ENCODE data around the gene TMEM108.

Gene TMEM108

GRCh38 chr3:133364704-133365103 lies 326.5 kb downstream of the TMEM108 start:
- no peak for DNase-seq

DNA sequence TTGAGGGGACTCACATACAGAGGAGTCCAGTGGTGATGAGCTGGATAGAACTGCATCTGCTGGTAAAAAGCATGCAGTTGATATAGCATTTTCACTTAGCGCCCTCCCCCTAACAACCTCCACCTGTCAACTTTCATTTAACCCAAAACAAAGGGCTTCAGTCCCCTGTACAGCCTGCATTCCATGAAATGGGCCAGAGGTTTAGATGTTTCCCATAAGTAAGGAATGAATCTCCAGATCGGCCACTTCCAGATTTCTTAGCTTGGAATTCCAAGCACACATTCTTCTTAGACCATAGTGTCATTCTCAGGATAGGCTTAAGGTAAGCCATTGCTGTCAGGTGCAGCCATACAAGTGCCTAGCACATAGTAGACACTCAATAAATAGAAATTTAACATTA lies 328.7 kb downstream of the TMEM108 start:
- DNase-seq: no peak

DNA sequence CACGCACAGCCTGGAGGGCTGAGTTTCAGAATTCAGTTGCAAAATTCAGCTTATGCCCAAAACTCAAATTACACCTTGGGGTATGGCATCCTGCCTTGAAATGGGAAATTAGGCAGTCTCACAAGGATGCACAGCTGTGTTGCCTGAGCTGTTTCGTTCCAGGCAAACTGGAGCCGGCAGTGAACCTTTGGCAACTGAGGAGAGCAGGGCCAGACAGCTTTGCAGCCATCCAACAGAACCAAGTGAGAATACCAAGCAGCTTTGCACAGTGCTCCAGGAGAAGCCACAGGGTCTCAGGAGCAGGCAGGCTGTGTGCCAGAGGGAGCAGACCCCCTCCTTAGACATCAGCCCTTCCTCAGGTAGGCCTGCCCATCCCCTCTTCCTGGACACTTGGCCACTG lies 329.2 kb downstream of the TMEM108 start:
- DNase-seq: no peak

- no peak for DNase-seq
Observed at GRCh38 chr3:133367956-133368355, 329.8 kb downstream of the TMEM108 start.

DNA sequence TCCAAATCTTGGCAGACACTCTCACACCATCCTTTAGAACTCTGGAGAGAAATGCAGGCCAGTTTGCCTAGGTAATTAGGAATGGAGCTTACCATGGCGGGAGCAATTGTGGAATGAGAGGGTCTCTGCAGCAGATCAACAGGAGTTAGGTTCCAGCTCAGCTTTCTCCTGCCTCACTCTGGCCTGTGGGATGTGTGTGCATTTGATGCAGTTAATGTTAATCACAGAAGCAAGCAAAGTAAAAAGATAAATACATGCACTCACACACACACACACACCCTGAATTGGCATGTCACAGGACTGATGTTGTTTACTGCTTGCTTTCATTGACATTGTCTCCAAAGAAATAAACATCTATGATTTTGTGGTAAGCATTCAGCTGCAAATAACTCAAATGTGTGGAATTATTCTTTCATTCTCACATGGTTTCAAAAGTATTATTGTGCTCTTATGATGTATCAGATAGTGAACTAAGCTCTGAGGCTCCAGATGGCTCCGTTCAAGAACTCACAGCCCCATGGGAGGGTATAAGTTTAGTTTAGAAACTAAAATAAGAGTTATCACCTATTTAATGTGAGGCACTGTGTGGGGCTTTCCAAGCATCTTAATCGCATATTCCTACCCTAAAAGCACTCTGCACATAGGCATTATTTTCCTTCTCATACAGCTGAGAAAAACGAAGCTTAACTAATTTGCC lies 330.3 kb downstream of the TMEM108 start:
- no peak for DNase-seq

- no peak for DNase-seq
Observed at GRCh38 chr3:133369068-133369440, 330.9 kb downstream of the TMEM108 start.

DNA sequence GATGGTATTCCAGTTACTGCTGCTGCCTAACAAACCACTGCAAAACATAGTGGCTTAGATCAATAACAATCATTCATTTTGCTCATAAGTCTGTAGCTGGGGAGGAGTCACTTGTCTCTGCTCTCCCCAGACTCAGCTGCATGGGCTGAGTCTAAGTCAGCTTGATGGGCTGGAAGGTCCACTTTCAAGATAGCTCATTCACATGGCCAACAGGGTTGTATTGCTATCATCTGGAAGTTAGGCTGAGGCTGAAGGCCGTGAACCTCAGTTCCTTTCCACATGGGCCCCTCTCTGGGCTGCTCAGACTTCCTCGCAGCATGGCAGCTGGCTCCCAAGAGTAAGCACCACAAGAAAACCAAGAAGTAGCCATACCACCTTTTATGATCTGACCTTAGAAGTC lies 333.0 kb downstream of the TMEM108 start:
- DNase-seq: no peak

GRCh38 chr3:133371676-133372075 lies 333.5 kb downstream of the TMEM108 start:
- DNase-seq: no peak

DNA sequence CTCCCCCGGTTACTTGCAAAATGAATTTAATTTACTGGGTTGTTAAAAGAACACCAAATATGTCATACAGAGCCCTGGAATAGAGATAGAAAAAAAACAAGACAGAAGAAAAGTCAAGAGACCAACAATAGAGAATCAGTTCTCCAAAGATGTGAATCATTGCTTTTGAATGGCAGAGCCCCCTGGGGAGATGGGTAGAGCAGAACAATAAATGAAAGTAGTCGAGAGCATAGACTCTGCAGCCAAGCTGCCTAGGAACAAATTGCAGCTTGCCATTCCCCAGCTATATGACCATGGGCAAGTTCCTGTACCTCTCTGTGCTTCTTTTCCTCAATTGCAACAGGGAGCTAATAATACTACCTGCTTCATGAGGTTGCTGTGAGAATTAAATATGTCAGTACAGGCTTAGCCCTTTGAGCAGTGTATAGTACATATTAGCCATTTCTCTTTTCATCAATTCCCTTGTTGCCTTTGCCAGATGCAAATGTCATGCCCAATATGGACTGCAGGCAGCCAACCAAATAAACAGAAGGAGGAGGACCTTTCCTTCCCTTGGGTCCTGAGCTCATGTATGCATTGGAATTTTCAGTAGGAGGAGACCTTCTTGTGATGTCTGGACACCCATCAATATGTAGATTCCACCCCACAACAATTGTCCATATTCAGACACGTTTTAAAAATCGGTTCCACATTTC lies 336.7 kb downstream of the TMEM108 start:
- DNase-seq: no peak

- DNase-seq: no peak
Observed at GRCh38 chr3:133375403-133375745, 337.2 kb downstream of the TMEM108 start.

DNA sequence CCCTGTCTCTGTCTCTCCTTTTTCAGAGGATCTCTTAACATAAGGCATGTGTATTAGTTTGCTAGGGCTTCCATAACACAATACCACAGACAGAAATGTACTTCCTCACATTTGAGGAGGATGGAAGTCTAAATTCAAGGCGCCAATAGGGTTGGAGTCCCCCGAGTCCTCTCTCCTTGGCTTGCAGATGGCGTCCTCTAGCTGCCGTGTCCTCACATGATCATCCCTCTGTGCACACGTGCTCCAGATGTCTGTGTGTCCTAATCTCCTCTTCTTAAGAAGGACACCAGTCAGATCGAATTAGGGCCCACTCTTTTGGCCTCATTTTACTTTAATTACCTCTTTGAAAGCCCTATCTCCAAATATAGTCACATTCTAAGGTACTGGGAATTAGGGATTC lies 338.6 kb downstream of the TMEM108 start:
- no peak for DNase-seq

GRCh38 chr3:133377396-133377795 lies 339.2 kb downstream of the TMEM108 start:
- peak; percentile 46 to 48 for DNase-seq

- no peak for DNase-seq
Observed at GRCh38 chr3:133379926-133380325, 341.7 kb downstream of the TMEM108 start.

DNA sequence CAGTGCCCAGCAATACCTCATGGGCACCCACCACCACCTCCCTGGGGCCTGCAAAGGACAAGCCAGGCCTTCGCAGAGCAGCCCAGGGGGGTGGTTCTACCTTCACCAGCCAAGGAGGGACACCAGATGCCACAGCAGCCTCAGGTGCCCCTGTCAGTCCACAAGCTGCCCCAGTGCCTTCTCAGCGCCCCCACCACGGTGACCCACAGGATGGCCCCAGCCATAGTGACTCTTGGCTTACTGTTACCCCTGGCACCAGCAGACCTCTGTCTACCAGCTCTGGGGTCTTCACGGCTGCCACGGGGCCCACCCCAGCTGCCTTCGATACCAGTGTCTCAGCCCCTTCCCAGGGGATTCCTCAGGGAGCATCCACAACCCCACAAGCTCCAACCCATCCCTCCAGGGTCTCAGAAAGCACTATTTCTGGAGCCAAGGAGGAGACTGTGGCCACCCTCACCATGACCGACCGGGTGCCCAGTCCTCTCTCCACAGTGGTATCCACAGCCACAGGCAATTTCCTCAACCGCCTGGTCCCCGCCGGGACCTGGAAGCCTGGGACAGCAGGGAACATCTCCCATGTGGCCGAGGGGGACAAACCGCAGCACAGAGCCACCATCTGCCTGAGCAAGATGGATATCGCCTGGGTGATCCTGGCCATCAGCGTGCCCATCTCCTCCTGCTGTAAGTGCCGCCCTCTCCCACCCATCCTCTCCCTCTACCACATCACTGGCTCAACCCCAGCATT lies 342.5 kb downstream of the TMEM108 start:
- no peak for DNase-seq

GRCh38 chr3:133381346-133382109 lies 343.3 kb downstream of the TMEM108 start:
- no peak for DNase-seq

DNA sequence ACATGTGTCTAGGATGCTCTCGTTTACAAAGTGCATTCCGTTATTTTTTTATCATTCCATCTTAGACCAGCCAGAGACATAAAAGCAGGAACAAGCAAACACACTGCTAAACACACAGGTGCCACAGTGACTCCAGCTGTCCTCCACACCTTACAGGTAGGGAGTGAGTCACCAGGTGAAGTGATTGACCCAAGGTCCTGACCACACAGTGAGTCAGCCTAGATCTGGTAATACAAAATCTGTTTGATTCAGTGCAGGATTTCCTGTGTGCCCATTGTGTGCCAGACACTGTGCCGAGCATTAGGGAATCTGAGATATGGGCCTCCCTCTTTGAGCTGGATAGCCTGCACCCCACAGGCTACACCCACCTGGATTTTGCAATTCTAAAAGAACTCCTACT lies 345.0 kb downstream of the TMEM108 start:
- no peak for DNase-seq

- no peak for DNase-seq
Observed at GRCh38 chr3:133383741-133384140, 345.6 kb downstream of the TMEM108 start.

GRCh38 chr3:133384331-133385027 lies 346.3 kb downstream of the TMEM108 start:
- peak in 1 of 2 donors; percentile 18 for DNase-seq

- no peak for DNase-seq
Observed at GRCh38 chr3:133386876-133387275, 348.7 kb downstream of the TMEM108 start.

- no peak for DNase-seq
Observed at GRCh38 chr3:133387341-133387740, 349.1 kb downstream of the TMEM108 start.

DNA sequence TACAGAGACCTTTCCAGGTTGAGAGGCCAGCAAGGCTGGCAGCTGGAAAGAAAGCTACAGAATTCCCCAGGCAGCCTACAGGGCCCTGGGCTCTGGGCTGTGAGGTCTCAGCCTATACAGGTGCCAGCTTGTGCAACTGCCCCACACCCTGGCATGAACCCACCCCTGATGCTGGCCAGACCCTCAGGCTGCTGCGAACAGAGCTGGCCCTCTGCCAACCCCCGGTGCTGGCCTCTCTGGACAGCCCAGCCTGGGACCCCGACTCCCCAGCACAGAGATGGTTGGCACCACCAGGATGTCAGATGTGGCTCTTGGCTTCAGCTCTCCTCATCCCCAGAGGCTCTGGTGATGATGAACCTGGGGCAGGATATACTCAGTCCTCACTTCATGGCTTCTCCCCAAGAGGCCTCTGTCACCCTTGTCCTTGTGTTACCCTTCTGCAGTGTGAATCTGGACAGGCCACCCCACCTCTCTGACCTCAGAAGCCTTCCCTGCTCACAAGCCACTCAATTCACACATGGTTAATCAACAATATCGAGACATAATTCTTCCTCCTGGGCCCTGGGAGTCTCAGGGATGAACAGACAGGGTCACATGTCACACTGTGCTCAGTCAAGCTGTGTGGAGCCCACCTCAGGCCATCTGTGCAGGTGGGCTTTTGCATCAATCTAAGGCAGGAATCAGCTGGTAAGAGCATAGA lies 350.7 kb downstream of the TMEM108 start:
- no peak for DNase-seq

- DNase-seq: no peak
Observed at GRCh38 chr3:133390715-133391114, 352.5 kb downstream of the TMEM108 start.
